GM18867 (cell line): ENCODE results near the gene PLXNA4.

Experiments used
- ATAC-seq: cut with Tn5 transposase; IDR thresholded peaks from one replicate; pipeline ENCODE4 v1.9.1; 2021; ENCODE audit warnings: mild to moderate bottlenecking, moderate library complexity; ENCODE audit not compliant: unreplicated experiment

The PLXNA4 gene

GRCh38 chr7:132537456-132538145, 38.7 kb downstream of the PLXNA4 start:
- no peak for ATAC-seq

DNA sequence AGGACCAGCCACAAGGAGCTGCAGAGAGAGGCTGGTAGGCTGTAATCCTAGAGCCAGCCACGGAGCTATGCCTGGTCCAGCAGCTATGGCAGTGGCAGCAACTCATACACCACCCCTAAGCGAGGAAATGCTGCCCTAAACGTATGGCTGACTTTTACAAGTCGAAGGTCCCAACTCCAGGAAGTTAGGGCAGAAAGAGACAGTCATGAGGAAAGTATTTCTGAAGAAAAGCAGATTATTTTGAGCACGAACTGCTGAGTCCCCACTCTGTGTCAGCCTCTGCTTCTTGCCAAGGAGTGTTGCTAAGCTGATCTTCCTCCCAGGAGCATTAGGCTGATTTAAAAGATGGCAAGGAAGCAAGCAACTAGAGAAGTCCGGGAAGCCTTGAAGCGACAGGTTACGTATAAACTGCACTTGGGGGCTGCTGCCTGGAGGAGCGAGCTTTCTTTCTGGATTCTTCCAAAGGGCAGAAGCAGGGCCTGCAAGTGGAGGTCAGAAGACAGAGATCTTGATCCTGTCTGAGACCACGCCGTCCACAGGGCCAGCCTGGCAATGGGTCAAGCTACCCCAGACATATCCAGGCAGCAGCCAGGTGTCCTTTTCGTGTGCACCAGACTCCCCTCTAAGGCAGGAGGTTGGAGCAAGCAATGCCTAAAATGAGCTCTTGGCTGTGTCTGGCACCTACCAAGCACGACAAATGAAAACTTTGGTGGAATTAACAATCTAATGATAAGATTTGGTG, 39.4 kb downstream of the PLXNA4 start:
- no peak for ATAC-seq

DNA sequence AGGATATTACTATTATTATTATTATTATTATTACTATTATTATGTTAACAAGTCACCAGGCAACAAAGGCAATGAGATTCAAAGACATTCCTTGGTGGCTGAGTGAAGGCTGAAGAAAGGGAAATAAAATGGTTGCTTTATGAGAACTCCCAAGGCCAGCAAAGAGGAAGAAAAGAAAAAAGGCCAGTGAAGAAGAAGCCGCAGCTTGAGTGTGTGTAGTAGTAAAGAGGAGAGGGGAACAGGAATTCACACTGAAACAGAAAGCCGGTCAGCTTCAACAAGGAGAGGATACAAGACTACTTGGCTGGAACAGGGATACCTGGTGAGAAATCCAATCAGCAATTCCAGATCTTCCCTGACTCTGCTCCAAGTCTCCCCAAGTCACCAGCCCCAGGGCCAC, 42.4 kb downstream of the PLXNA4 start:
- ATAC-seq: no peak

DNA sequence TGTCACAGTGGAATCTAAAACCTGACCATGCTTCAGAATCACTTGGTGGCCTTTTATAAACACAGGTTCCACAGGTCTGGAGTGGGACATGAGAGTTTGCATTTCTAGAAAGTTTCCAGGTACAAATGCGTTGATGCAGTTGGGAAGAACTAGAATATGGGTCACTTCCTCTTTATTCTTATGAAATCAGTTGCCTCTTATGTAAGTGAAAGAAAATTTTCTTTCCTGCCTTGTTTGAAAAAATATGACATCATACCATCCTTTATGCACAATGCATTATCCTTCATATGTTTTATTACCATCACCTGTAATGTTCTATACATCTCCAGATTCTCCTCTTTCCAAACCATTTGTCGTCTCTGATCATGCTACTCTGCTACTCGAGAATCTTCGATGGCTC, 44.0 kb downstream of the PLXNA4 start:
- no peak for ATAC-seq

GRCh38 chr7:132531562-132531961, 44.7 kb downstream of the PLXNA4 start:
- ATAC-seq: no peak

DNA sequence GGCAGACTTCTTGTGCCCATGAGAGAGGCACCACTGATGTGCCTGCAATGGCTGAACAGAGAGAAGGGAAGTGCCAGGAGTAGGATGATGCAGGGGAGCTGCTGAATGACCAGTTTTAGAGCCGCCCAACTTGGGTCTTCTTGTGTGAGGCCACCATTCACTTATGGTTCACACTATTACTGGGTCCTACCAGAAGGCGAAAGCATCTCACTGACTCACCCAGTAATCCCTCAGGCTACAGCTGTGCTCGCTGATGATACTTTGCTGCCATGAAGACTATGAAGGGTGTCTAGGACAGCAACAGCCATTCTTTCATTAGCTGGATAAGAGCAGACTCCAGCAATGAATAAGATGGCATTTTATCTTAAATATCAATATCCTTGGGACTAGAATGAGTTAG, 47.6 kb downstream of the PLXNA4 start:
- ATAC-seq: no peak

DNA sequence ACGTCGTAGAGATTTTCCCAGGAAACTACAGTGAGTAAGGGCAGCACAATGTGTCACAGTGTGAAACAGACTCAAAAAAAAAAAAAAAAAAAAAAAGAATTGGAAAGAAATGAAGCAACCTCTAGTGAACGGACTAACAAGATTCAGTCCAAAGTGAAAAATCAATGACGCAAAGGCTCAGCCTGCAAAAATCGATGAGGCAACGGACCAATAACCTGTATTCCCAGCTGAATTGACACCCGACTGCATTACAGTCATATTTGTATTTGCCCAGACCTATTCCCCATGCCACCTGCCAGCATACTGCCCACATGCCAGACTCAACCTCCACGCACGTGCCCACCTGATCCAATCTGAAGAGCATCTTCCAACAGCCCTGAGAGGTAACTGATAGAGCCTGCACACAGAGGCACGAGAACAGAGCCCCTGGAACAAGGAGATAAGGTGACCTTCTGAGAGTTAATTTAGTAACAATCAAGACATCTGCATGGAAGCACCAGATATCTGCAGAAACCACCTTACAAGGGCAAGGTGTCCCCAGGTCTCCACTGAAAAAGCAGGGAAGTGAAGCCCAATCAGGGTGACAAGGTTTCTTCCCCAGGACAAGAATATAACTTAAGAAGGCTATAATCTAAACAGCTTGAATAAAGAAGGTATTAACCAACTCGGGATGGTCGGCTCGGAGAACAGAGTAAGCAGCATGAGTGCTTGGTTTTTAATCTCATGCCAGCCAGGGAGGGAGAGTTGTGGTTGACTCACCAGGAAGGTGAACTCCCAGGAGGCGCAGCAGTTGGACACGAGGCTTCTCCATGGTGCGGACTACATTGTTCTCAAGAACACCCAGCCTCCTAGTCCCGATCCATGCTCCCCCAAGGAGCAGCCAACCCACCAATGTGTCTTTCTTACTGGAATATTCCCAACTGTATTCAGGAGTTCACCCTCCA, 48.5 kb downstream of the PLXNA4 start:
- ATAC-seq: no peak

- ATAC-seq: no peak
Observed at GRCh38 chr7:132526111-132526740, 50.0 kb downstream of the PLXNA4 start.

DNA sequence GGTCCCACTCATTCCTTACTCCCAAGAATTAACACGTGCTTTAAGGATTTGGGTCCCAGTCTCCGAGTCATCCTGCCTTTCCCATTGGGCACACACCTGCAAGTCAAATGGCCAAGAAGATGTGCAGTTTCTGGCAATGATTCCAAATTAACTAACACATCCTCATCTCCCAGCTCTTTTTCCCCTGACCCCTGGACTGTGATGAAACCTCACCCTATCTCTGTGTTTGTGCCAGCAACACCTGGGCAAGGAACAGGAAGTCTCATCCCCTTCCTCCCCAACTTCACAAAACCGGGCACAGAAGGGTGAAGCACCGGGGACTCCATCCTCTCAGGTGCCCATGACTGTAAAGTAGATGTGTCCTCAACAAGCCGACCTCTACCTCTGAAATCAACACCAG, 54.8 kb downstream of the PLXNA4 start:
- ATAC-seq: no peak

DNA sequence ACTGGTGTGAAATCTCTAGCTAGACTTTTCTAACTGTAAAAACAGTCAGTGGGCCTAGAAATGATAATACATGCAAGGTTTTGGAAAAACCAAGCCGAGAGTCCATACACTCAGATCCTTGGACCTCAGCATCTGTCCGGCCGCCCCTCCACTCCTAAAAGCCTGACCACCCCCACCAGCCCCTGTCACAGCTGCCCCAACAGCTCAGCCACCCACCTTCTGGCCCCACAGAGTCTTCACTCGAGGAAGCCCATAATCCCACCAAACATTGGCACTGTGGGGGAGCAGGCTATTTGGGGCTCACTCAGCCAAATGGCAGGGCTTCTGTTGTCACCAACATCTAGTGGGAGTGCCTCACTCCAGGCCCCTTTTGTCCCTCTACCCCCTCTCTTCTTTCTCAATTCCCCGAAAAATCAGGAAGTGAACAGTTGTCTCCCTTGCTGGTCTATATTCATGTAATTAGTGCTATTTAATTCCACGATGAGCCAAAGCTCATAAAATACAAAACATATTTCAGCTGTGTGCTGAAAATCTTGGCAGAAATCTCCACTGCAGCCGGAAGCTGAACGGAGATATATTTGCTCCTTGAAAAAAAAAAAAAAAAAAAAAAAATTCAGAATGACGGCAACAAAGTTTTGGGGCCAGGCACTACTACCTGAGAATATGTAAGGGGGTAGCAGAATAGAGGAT, 55.5 kb downstream of the PLXNA4 start:
- ATAC-seq: no peak

- no peak for ATAC-seq
Observed at GRCh38 chr7:132519936-132520335, 56.3 kb downstream of the PLXNA4 start.

GRCh38 chr7:132518839-132519173, 57.5 kb downstream of the PLXNA4 start:
- no peak for ATAC-seq

DNA sequence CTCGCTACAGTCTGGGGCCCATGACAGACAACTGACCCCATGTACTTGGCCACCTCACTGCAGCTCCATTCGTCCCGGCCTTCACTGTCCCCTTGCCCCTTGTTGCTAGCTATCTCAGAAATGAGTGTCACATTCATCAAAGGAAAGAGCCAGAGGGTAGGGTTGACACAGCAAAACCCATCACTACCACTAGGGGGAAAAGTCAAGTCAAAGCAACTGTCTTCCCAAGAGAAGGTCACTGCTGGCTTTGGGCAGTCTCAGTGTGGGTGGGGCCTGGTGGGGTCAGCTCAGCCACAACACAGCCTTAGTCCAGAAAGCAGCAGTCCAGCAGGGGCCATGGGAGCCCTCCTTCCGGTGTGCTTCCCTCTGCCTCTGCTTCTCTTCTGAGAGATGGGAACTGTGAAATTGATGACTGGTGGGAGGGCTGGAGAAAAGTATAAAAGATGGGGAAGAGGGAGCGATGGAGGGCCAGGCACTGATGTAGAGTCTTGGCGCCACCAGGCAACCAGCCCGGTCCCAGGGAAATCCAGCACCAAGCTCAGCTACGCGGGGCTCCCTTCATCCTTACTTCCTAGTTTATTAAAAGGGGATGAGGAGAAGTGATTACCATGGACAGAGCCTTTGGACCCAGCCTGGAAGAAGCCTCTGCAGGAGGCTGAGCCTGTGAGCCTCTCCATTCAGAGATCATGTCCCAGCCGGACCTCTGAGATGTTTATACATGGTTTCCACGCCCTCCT, 58.0 kb downstream of the PLXNA4 start:
- ATAC-seq: no peak

DNA sequence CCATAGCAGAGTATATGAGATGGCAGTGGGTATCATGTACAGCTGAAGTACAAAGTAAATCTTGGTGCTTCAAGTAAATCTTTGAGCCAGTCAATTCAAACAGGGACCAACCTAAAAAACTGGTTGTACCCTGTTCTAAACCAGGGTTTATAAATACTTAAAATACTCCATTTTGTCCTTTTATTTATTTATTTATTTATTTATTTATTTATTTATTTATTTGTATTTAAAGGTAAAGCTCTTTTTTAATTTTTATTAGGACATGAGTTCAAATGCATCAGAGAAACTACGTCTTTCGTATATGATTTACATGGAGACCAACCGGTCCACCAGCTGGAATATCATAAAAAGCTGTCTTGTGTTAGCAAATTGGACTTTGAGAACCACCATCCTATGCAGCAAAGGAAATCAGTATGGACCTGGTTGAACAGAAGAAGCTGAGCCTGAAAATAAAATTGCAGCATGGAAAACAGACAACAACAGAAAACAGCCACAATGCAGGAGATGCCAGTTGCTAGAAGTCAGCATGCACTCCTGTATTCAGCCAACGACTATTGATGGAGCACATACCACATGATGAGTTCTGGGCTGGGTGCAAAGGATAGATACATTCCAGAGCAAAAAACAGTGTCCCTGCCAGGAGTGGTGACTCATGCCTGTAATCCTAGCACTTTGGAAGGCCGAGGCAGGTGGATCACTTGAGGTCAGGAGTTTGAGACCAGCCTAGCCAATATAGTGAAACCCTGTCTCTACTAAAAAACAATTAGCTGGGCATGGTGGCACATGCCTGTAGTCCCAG, 60.0 kb downstream of the PLXNA4 start:
- no peak for ATAC-seq

- ATAC-seq: no peak
Observed at GRCh38 chr7:132515181-132515580, 61.1 kb downstream of the PLXNA4 start.

- no peak for ATAC-seq
Observed at GRCh38 chr7:132514430-132514829, 61.8 kb downstream of the PLXNA4 start.

DNA sequence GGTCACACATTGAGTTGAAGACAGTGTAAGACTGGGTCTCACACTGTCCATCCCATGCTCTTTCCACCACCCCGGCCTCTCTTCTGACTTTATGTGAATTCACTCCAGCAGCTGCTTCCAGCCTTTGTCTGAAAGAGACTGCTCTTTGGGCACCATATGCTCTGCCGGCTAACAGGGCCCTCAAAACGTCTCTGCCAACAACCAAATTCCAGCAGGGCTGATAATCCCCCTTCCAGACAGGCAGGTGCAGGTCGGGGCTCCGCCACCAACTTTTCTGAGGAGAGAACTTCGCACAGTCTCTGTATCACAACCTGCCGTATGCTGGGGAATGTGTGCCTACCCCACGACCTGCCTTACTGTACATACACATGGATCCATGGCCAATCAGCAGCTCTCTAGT, 64.3 kb downstream of the PLXNA4 start:
- no peak for ATAC-seq

DNA sequence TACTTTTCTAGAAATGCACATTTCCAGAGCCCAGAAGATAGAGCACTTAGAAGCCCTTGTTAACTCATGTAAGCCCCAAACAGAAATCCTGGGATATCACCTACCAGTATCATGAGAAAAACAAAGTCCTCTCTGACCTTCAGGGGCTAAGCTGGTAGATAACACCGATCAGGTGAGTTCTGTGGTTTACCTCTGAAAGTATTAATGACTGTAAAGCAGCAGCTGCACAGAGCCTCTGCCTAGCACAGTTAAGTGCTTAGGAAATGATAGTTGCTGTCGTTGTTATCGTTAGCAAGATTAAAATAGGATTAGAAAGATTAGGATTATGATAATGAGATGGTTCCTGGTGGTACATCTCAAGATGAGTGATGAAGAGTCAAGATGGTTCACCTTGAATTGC, 64.9 kb downstream of the PLXNA4 start:
- ATAC-seq: no peak

GRCh38 chr7:132509643-132510042, 66.6 kb downstream of the PLXNA4 start:
- ATAC-seq: no peak
